ENCODE data around the gene NRG3. TPM values are rescaled to one million over a fixed set of nuclear protein-coding genes. Genes with fewer than 3 reads are reported as not detected.

Gene NRG3
- total RNA-seq, 2 donors from 2014 or later: 0.97 TPM; not detected in 1

DNA sequence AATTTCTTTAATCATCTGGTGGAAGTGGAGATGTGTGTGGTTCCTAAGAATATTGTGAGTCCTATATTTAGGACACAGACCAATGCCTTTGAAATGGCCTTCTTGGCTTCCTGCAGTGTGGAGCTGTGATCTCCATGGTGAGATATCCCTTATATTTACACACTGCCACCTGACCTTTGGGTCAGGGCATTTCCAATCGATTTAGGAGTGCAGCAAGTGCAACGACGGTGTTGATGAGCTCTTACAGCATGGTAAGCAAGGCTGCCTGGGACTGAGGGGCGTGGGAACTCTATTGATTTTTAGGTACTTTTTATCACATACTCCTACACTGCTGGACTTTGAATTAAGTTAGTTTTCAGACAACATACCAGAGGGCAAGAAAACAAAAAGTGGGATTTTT is 146.0 kb downstream of the NRG3 start:
- H3K4me3 ChIP-seq: no peak overlapping the region
- DNase-seq (ENCODE audit: low spot score): no peak
- H3K36me3 ChIP-seq: no peaks in the 10 kb centered on the region
- H3K27ac ChIP-seq: no peak overlapping the region
- TF ChIP-seq POLR2A (IDR thresholded peaks at IDR 0.05) (no peak), POLR2AphosphoS5 (IDR thresholded peaks at IDR 0.05) (no peak), CTCF (IDR thresholded peaks at IDR 0.05) (no peak)
- H3K9me3 ChIP-seq: no peaks in the 10 kb centered on the region
- intact Hi-C loops (cut with DNase I): no loop called here
- 61% methylated on average over 4 of the region's 4 CpGs for WGBS
- H3K4me1 ChIP-seq (replicated peaks): no peaks in the 10 kb centered on the region
- no peaks in the 10 kb centered on the region for H3K27me3 ChIP-seq (replicated peaks; ENCODE audit: insufficient read depth)

- DNase-seq (ENCODE audit: low spot score): no peak
- 75% methylated on average over 1 of the region's 1 CpG for WGBS
- no peak for TF ChIP-seq CTCF (IDR thresholded peaks at IDR 0.05)
- TF ChIP-seq POLR2AphosphoS5 (IDR thresholded peaks at IDR 0.05): no peak
- TF ChIP-seq POLR2A (IDR thresholded peaks at IDR 0.05): no peak
- no peaks in the 10 kb centered on the region for H3K36me3 ChIP-seq
- no peak overlapping the region for H3K4me3 ChIP-seq
- H3K9me3 ChIP-seq: no peaks in the 10 kb centered on the region
- intact Hi-C loops (cut with DNase I): no loop called here
- no peak overlapping the region for H3K27ac ChIP-seq
- no peaks in the 10 kb centered on the region for H3K4me1 ChIP-seq (replicated peaks)
- no peaks in the 10 kb centered on the region for H3K27me3 ChIP-seq (replicated peaks; ENCODE audit: insufficient read depth)
Observed at GRCh38 chr10:82027711-82028110, 152.7 kb downstream of the NRG3 start.

DNA sequence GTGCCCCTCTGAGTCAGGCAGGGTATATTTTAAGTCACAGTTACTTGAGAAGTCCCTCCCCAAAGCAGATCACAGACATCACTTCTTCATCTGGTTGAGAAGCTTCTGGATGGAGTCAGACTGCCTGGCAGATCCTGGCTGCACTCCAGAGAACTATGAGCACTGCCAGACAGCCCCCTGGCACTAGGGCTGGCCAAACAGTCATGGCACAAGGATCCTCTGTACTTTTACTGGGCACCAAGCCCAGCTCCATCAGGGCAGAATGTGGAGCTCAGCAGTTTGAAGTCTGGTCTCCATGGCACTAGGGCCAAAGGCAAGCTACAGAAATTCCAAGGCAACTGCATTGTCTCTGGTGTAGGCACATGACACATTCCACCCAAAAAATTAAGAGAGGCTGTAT is 162.1 kb downstream of the NRG3 start:
- no peaks in the 10 kb centered on the region for H3K27me3 ChIP-seq (replicated peaks; ENCODE audit: insufficient read depth)
- H3K36me3 ChIP-seq: no peaks in the 10 kb centered on the region
- H3K9me3 ChIP-seq: no peaks in the 10 kb centered on the region
- H3K4me3 ChIP-seq: no peak overlapping the region
- TF ChIP-seq POLR2AphosphoS5 (IDR thresholded peaks at IDR 0.05): no peak
- TF ChIP-seq CTCF (IDR thresholded peaks at IDR 0.05): no peak
- no peak for TF ChIP-seq POLR2A (IDR thresholded peaks at IDR 0.05)
- DNase-seq (ENCODE audit: low spot score): peak; percentile 6
- intact Hi-C loops (cut with DNase I): no loop called here
- H3K27ac ChIP-seq: no peak overlapping the region
- no peaks in the 10 kb centered on the region for H3K4me1 ChIP-seq (replicated peaks)

DNA sequence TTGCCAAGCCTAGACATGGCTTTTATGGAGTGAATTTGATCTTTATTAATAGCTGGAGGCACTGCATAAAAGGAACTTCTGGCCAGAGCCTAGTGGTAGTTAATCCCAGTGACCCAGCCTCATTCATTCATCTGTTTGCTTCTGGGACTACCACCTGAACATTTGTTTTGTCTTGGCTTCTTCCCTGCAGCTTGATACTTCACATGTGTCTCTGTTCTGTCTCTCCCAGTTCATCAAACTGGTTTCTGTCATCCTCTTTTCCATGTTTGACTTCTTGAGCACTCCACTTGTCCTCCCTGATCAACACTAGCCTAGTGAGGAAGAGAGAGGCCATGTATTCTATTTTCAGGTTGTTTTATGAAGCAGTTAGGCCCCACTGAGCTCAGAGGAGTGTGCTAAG is 163.6 kb downstream of the NRG3 start:
- no peaks in the 10 kb centered on the region for H3K4me1 ChIP-seq (replicated peaks)
- no peak overlapping the region for H3K27ac ChIP-seq
- TF ChIP-seq CTCF (IDR thresholded peaks at IDR 0.05) (no peak), POLR2A (IDR thresholded peaks at IDR 0.05) (no peak), POLR2AphosphoS5 (IDR thresholded peaks at IDR 0.05) (no peak)
- no peak overlapping the region for H3K4me3 ChIP-seq
- H3K9me3 ChIP-seq: no peaks in the 10 kb centered on the region
- intact Hi-C loops (cut with DNase I): no loop called here
- no peaks in the 10 kb centered on the region for H3K36me3 ChIP-seq
- no peaks in the 10 kb centered on the region for H3K27me3 ChIP-seq (replicated peaks; ENCODE audit: insufficient read depth)
- DNase-seq (ENCODE audit: low spot score): no peak

GRCh38 chr10:82040336-82040735 is 165.3 kb downstream of the NRG3 start:
- no peaks in the 10 kb centered on the region for H3K4me1 ChIP-seq (replicated peaks)
- H3K27ac ChIP-seq: no peak overlapping the region
- WGBS: 83% methylated on average over 1 of the region's 1 CpG
- H3K27me3 ChIP-seq (replicated peaks; ENCODE audit: insufficient read depth): no peaks in the 10 kb centered on the region
- H3K4me3 ChIP-seq: no peak overlapping the region
- no peaks in the 10 kb centered on the region for H3K9me3 ChIP-seq
- H3K36me3 ChIP-seq: no peaks in the 10 kb centered on the region
- TF ChIP-seq POLR2A (IDR thresholded peaks at IDR 0.05): no peak
- TF ChIP-seq POLR2AphosphoS5 (IDR thresholded peaks at IDR 0.05): no peak
- TF ChIP-seq CTCF (IDR thresholded peaks at IDR 0.05): no peak
- intact Hi-C loops (cut with DNase I): no loop called here
- no peak for DNase-seq (ENCODE audit: low spot score)

All from prostate gland (tissue), 2 donors.